Thyroid gland (tissue), 4 donors: Measurements from ENCODE around the gene MBD3.

Experiments
- CTCF ChIP-seq, 6 experiments: fragments of 200-600 bp in 3 of 6; fragments of 450-650 bp in 3 of 6; sonication (generic) in 3 of 6; IDR thresholded peaks; one replicate each; pipeline ENCODE4 v1.5.1; 2016 to 2019; ENCODE audit warnings: antibody characterized with exemption in 6 of 6, mild to moderate bottlenecking in 2 of 6, inconsistent platforms in 1 of 6, moderate library complexity in 1 of 6
- POLR2A ChIP-seq, 2 donors: fragments of 450-650 bp; IDR thresholded peaks; one replicate each; pipeline ENCODE4 v1.6.1; 2017; ENCODE audit warnings: antibody characterized with exemption in 2 of 2, mild to moderate bottlenecking in 2 of 2, moderate library complexity in 1 of 2

- TF ChIP-seq CTCF (IDR thresholded peaks at IDR 0.05), result no peak
- no peak for TF ChIP-seq POLR2A (IDR thresholded peaks at IDR 0.05)
Measured at GRCh38 chr19:1611353-1611752, 18.7 kb upstream of the MBD3 start.
